LNCAP (cell line): ENCODE data around the gene GABPB2.

Source experiments
- TF ChIP-seq, protein P1 (sequence below): fragments of 450-650 bp; IDR thresholded peaks from 2 replicates; pipeline ENCODE4 v1.5.1; 2017; ENCODE audit warnings: mild to moderate bottlenecking

GABPB2 gene

DNA sequence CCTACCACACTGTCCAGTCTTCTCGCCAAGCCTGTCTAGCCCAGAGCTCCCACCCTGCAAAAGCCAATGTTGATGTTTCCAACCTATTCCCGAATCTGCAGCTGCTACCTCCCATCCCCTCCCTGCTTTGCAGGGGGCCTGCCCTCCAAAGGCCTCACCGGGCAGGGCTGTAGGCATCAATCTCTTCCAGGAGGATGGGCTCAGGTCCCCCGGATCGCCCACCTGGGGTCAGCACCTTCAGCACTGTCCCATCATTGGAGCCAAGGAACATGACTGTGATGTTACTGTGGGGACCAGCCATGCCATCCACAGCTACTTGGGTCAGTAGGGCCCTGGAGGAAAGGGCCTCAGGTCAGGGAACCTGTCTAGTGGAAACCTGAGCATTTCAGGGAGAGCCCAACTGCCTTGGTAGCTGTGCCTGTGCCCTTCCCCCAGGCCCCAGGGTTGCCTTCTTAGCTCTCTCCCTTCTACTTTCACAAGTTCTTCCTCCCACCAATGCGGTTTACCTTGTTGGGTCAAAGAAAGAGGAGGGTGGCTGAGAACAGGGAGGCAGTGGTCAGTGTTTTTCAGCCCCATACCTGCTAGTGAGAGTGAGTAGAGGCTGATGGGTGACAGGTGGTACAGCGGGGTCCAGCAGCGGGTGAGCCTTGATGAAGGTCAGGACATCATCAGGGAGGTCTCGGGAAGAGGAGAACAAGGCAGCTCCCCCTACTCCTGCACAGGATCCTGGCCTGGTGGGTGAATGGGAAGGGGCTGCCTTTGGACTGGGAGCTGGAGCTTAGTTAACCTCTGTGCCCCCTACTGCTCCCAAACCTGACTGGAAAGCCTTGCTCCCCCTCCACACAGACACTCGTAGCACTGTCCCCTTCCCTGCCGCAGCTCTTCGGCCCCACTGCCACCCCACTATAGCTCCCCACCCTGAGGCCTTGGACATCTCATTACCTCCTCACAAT is 65.1 kb downstream of the GABPB2 start:
- TF ChIP-seq, protein P1, sequence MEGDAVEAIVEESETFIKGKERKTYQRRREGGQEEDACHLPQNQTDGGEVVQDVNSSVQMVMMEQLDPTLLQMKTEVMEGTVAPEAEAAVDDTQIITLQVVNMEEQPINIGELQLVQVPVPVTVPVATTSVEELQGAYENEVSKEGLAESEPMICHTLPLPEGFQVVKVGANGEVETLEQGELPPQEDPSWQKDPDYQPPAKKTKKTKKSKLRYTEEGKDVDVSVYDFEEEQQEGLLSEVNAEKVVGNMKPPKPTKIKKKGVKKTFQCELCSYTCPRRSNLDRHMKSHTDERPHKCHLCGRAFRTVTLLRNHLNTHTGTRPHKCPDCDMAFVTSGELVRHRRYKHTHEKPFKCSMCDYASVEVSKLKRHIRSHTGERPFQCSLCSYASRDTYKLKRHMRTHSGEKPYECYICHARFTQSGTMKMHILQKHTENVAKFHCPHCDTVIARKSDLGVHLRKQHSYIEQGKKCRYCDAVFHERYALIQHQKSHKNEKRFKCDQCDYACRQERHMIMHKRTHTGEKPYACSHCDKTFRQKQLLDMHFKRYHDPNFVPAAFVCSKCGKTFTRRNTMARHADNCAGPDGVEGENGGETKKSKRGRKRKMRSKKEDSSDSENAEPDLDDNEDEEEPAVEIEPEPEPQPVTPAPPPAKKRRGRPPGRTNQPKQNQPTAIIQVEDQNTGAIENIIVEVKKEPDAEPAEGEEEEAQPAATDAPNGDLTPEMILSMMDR, result no peak

GRCh38 chr1:151137789-151138188 is 67.2 kb downstream of the GABPB2 start:
- TF ChIP-seq, protein P1, result no peak

GRCh38 chr1:151142411-151143056 is 72.0 kb downstream of the GABPB2 start:
- TF ChIP-seq, protein P1, result no peak

GRCh38 chr1:151143057-151143435 is 72.5 kb downstream of the GABPB2 start:
- TF ChIP-seq, protein P1, result no peak

GRCh38 chr1:151143986-151144385 is 73.4 kb downstream of the GABPB2 start:
- TF ChIP-seq, protein P1, result no peak

GRCh38 chr1:151144474-151145303 is 74.1 kb downstream of the GABPB2 start:
- TF ChIP-seq, protein P1, result no peak
